B cell (primary cell): ENCODE measurements around the gene UBR1. TPM values are rescaled to one million over a fixed set of nuclear protein-coding genes. Genes with fewer than 3 reads are reported as not detected.

Experiments
- ATAC-seq: fragments of 200-7000 bp; cut with Tn5 transposase; one replicate; pipeline ENCODE4 v1.10.0; 2021; ENCODE audit warnings: low read depth, mild to moderate bottlenecking, moderate number of reproducible peaks, moderate library complexity
- CTCF ChIA-PET: fragments of 350-600 bp; sonication (Branson Sonifier 250); formaldehyde crosslinking; loops from one replicate; lab custom pipeline; 2021; ENCODE audit warnings: antibody characterized with exemption, inconsistent platforms; lab: Charles Lee
- POLR2A ChIA-PET: fragments of 350-600 bp; sonication (Branson Sonifier 250); formaldehyde crosslinking; loops from one replicate; lab custom pipeline; 2021; ENCODE audit warnings: antibody characterized with exemption; lab: Charles Lee
- DNase-seq: peaks from one replicate; pipeline ENCODE4 v3.0.0; 2013
- H2AFZ ChIP-seq: 2 replicates; pipeline ENCODE4 v1.6.1; 2012; ENCODE audit warnings: mild to moderate bottlenecking, low read depth, low read length; ENCODE audit not compliant: insufficient read depth, poor library complexity, severe bottlenecking
- H3K27ac ChIP-seq, 2 donors: 1 replicate in 1 of 2; 2 replicates in 1 of 2; pipeline ENCODE4 v1.5.1; 2012 to 2013; ENCODE audit warnings: low read length in 2 of 2, mild to moderate bottlenecking in 2 of 2, moderate library complexity in 1 of 2
- H3K27me3 ChIP-seq, 4 experiments: fragments of 200-600 bp in 1 of 4; sonication (generic) in 1 of 4; replicated peaks in 1 of 4; 1 replicate in 2 of 4; 2 replicates in 2 of 4; pipeline versions ENCODE4 v1.6.1 to v1.7.0; 2013 to 2016; ENCODE audit warnings: low read length in 3 of 4, mild to moderate bottlenecking in 2 of 4, mixed read lengths in 1 of 4, moderate library complexity in 1 of 4; ENCODE audit not compliant: insufficient read depth in 4 of 4, control insufficient read depth in 3 of 4; ENCODE audit errors: control extremely low read depth in 1 of 4
- H3K36me3 ChIP-seq, 2 experiments: replicated peaks in 1 of 2; 1 replicate in 1 of 2; 2 replicates in 1 of 2; pipeline versions ENCODE4 v1.6.1 to v1.7.1; 2013; ENCODE audit warnings: low read length in 1 of 2; ENCODE audit not compliant: insufficient read depth in 2 of 2, control insufficient read depth in 1 of 2; ENCODE audit errors: control extremely low read depth in 1 of 2, extremely low read depth in 1 of 2
- H3K4me1 ChIP-seq, 2 donors: fragments of 200-600 bp in 1 of 2; sonication (generic) in 1 of 2; 1 replicate in 1 of 2; 2 replicates in 1 of 2; pipeline versions ENCODE4 v1.5.1 to v1.6.1; 2013 to 2017; ENCODE audit warnings: low read length in 2 of 2; ENCODE audit not compliant: control insufficient read depth in 2 of 2, insufficient read depth in 2 of 2
- H3K4me2 ChIP-seq: replicated peaks from 2 replicates; pipeline ENCODE3; 2012; ENCODE audit warnings: mild to moderate bottlenecking, low read depth, low read length; ENCODE audit not compliant: poor library complexity, severe bottlenecking
- H3K4me3 ChIP-seq, 5 experiments: fragments of 200-600 bp in 1 of 5; sonication (generic) in 1 of 5; 1 replicate in 3 of 5; 2 replicates in 2 of 5; pipeline versions ENCODE4 v1.5.1 to v1.7.0; 2011 to 2016; ENCODE audit warnings: low read length in 4 of 5, mild to moderate bottlenecking in 4 of 5, low read depth in 2 of 5, control low read depth in 1 of 5, moderate library complexity in 1 of 5; ENCODE audit not compliant: insufficient read depth in 1 of 5; ENCODE audit errors: control extremely low read depth in 1 of 5, extremely low read depth in 1 of 5
- H3K79me2 ChIP-seq: fragments of 200-600 bp; sonication (generic); one replicate; pipeline ENCODE4 v1.6.0; 2016; ENCODE audit warnings: low read length; ENCODE audit not compliant: control insufficient read depth, insufficient read depth
- H3K9ac ChIP-seq: fragments of 200-600 bp; sonication (generic); 2 replicates; pipeline ENCODE4 v1.6.1; 2017; ENCODE audit warnings: mild to moderate bottlenecking, low read length, moderate library complexity
- H3K9me3 ChIP-seq, 3 donors: one replicate each; pipeline versions ENCODE4 v1.6.1 to v1.7.1; 2013; ENCODE audit warnings: low read length in 2 of 3; ENCODE audit not compliant: control insufficient read depth in 2 of 3, insufficient read depth in 1 of 3; ENCODE audit errors: control extremely low read depth in 1 of 3
- H4K20me1 ChIP-seq: 2 replicates; pipeline ENCODE4 v1.6.0; 2012; ENCODE audit warnings: mild to moderate bottlenecking, low read length; ENCODE audit not compliant: insufficient read depth, control insufficient read depth, poor library complexity, severe bottlenecking
- H3K27ac Mint-ChIP-seq: one replicate; pipeline ENCODE4 v1.8.0; 2021; ENCODE audit warnings: mixed read lengths
- H3K27me3 Mint-ChIP-seq: one replicate; pipeline ENCODE4 v1.8.0; 2021; ENCODE audit warnings: mixed read lengths
- H3K4me1 Mint-ChIP-seq: one replicate; pipeline ENCODE4 v1.8.0; 2021; ENCODE audit warnings: mixed read lengths
- H3K4me3 Mint-ChIP-seq: one replicate; pipeline ENCODE4 v1.8.0; 2021; ENCODE audit warnings: mixed read lengths
- H3K9me3 Mint-ChIP-seq: one replicate; pipeline ENCODE4 v1.8.0; 2022; ENCODE audit warnings: mixed read lengths; ENCODE audit not compliant: insufficient read depth
- EZH2 ChIP-seq: IDR thresholded peaks from 2 replicates; pipeline ENCODE4 v1.6.1; 2012; ENCODE audit warnings: borderline replicate concordance, low read depth, mild to moderate bottlenecking, moderate library complexity, low read length; ENCODE audit not compliant: insufficient read depth, poor library complexity, severe bottlenecking
- WGBS: methylation state at CpG from one replicate; pipeline ENCODE4 v1.1.5; 2013; ENCODE audit warnings: missing lambda C conversion rate; ENCODE audit not compliant: insufficient coverage; 5-methylcytosine and 5-hydroxymethylcytosine counted together
- intact Hi-C: fragments of 100-400 bp; cut with micrococcal nuclease; formaldehyde crosslinking; loops from one replicate; pipeline ENCODE4 v1.10.0; 2022
- polyA minus RNA-seq: library from RNA; depleted of rRNA, polyadenylated mRNA; stranded (reverse); fragments of >200 nt; gene quantifications from 2 replicates; pipeline ENCODE4 v1.2.3, GENCODE V29; 2012
- polyA plus RNA-seq: library from polyadenylated mRNA; depleted of rRNA; stranded (reverse); fragments of >200 nt; gene quantifications from 2 replicates; pipeline ENCODE4 v1.2.3, GENCODE V29; 2012
- total RNA-seq, 2 donors: library from RNA; stranded (reverse); fragments of 120-200 nt in 1 of 2; gene quantifications; 1 replicate in 1 of 2; 2 replicates in 1 of 2; pipeline versions ENCODE4 v1.2.3 to v1.2.4, GENCODE V29; 2013 to 2022
- TF ChIP-seq, protein P1 (sequence below): fragments of 200-600 bp; IDR thresholded peaks from one replicate; pipeline ENCODE4 v1.8.0; 2022; ENCODE audit warnings: antibody characterized with exemption, mild to moderate bottlenecking

Gene UBR1
- total RNA-seq (60.7 and 66.7 TPM in 2 replicates), polyA plus RNA-seq (9.7 and 14.5 TPM in 2 replicates), polyA minus RNA-seq (14.1 and 22.3 TPM in 2 replicates)
- 39.4 TPM for total RNA-seq (2013)

DNA sequence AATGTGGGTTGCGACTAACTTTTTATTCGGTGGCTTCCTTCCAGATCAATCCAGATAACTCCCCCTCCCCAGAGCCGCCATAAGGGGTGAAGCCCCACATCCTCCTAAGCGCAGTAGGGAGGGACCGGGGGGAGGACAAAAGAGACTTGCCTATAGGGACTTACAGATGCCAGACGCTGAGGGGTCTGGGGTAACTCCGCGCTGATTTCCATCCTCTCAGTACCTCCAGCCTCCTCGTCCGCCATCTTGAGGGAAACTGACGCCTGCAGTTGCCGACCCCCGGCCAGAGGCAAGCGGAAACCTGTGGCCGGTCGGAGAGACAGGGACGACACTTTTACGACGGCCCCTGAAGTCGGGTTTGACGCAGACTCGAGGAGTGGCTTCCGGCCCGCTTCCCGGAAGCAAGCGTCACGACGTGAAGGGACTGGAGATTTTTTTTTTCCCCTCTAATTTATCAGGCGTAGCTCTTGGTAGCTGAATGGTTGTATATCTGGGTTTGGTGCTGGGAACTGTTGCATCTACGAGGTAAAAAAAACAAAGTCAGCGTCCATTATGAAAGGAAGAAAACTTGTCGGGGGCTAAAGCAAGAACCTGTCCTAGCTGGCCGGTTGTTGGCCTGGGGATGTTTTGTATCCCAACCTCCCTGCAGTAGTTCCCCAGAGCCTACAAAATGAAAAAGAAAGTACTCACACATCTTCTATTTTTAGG lies at the start of gene UBR1:
Gene UBR1, minus strand, starts transcription at position 261 of the 708 bp plus-strand sequence. Its CDS starts 16 bp downstream, at position 245.
- Histone ChIP-seq H4K20me1 (no peaks in the 10 kb centered on the region), H3K79me2 (peaks cover 56% of the 10 kb centered on the region), H3K4me1 (peaks cover 21 to 22% of the 10 kb centered on the region in 2 donors), H3K4me3 (peak within 1 kb of the TSS; percentile 55 to 99 (median 87)), H3K9ac (peak within 1 kb of the TSS; percentile 82), H3K4me2 (peak within 1 kb of the TSS; percentile 80), H2AFZ (peak within 1 kb of the TSS; percentile 77), H3K27me3 (no peaks in the 10 kb centered on the region), H3K9me3 (no peaks in the 10 kb centered on the region), H3K27ac (peak within 1 kb of the TSS; percentile 90 to 96), H3K36me3 (peaks cover 3 to 9% of the 10 kb centered on the region in 2 experiments)
- DNase-seq (peak; percentile 94), ATAC-seq (peak; percentile 94)
- intact Hi-C loops = loop anchor here (1.0 kb wide), 5 partner anchors 12 to 224 kb away; partner anchors contain the start of genes CCNDBP1, LCMT2 and TMEM62
- POLR2A ChIA-PET = interaction anchor here (0.7 to 1.8 kb wide), 3 partner anchors 12 to 28 kb away, joined by 3 to 10 read pairs (median 6); partner anchors contain the start of gene TMEM62
- Mint-ChIP-seq H3K27ac (peak within 1 kb of the TSS; percentile 98), H3K9me3 (no peaks in the 10 kb centered on the region), H3K27me3 (no peaks in the 10 kb centered on the region), H3K4me3 (peak within 1 kb of the TSS; percentile 89), H3K4me1 (peaks cover 49% of the 10 kb centered on the region)
- 0% methylated on average over 18 of the region's 33 CpGs for WGBS
- CTCF ChIA-PET = interaction anchor here (1.0 to 1.5 kb wide), 6 partner anchors 12 to 407 kb away, joined by 3 to 9 read pairs (median 4); no protein-coding TSS in a partner anchor
- no peak for TF ChIP-seq EZH2
- TF ChIP-seq, protein P1, sequence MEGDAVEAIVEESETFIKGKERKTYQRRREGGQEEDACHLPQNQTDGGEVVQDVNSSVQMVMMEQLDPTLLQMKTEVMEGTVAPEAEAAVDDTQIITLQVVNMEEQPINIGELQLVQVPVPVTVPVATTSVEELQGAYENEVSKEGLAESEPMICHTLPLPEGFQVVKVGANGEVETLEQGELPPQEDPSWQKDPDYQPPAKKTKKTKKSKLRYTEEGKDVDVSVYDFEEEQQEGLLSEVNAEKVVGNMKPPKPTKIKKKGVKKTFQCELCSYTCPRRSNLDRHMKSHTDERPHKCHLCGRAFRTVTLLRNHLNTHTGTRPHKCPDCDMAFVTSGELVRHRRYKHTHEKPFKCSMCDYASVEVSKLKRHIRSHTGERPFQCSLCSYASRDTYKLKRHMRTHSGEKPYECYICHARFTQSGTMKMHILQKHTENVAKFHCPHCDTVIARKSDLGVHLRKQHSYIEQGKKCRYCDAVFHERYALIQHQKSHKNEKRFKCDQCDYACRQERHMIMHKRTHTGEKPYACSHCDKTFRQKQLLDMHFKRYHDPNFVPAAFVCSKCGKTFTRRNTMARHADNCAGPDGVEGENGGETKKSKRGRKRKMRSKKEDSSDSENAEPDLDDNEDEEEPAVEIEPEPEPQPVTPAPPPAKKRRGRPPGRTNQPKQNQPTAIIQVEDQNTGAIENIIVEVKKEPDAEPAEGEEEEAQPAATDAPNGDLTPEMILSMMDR = no peak

- no peak overlapping the region for H3K4me2 ChIP-seq
- ChIA-PET POLR2A (no interaction called here), CTCF (no interaction called here)
- no peaks in the 10 kb centered on the region for H3K27me3 ChIP-seq
- TF ChIP-seq, protein P1 = no peak
- no peak for TF ChIP-seq EZH2
- DNase-seq (no peak), ATAC-seq (no peak)
- peak overlapping the region in 1 of 2 donors; percentile 1 for H3K27ac ChIP-seq
- no peaks in the 10 kb centered on the region for H4K20me1 ChIP-seq
- no peaks in the 10 kb centered on the region for H3K4me1 ChIP-seq
- H3K27me3 Mint-ChIP-seq = no peaks in the 10 kb centered on the region
- H3K4me3 ChIP-seq = no peak overlapping the region
- no peak overlapping the region for H3K9ac ChIP-seq
- H3K36me3 ChIP-seq = peaks cover 10 to 70% of the 10 kb centered on the region in 2 experiments
- H3K4me1 Mint-ChIP-seq = peaks cover 4% of the 10 kb centered on the region
- no peaks in the 10 kb centered on the region for H3K9me3 ChIP-seq
- intact Hi-C loops = no loop called here
- no peak overlapping the region for H3K27ac Mint-ChIP-seq
- H3K79me2 ChIP-seq = peaks cover 7% of the 10 kb centered on the region
- no peak overlapping the region for H2AFZ ChIP-seq
- no peaks in the 10 kb centered on the region for H3K9me3 Mint-ChIP-seq
- no peak overlapping the region for H3K4me3 Mint-ChIP-seq
Measured at GRCh38 chr15:43153269-43153668, 47.4 kb upstream of the UBR1 start.
